Keratinocyte (primary cell): Measurements from ENCODE around the gene DLGAP1. TPM values are rescaled to one million over a fixed set of nuclear protein-coding genes. Genes with fewer than 3 reads are reported as not detected.

Experiments used
- DNase-seq: peaks from one replicate; pipeline ENCODE4 v3.0.0-alpha.2; 2011; ENCODE audit warnings: low read depth, missing footprints, low spot score
- FAIRE-seq: peaks from 2 replicates; lab custom pipeline; 2011; peaks lifted over from hg19 to GRCh38; lab: Jason Lieb, UNC
- H2AFZ ChIP-seq: 2 replicates; pipeline ENCODE4 v1.6.0; 2012; ENCODE audit warnings: low read length, control low read depth, inconsistent platforms; ENCODE audit not compliant: control insufficient read depth
- H3K27ac ChIP-seq: 2 replicates; pipeline ENCODE4 v1.5.1; 2011; ENCODE audit warnings: low read length; ENCODE audit not compliant: control insufficient read depth, insufficient read depth
- H3K27me3 ChIP-seq: 3 replicates; pipeline ENCODE4 v1.6.0; 2011; ENCODE audit warnings: low read length; ENCODE audit not compliant: control insufficient read depth, insufficient read depth; ENCODE audit errors: extremely low read depth
- H3K36me3 ChIP-seq, 2 experiments: 2 replicates in 1 of 2; 3 replicates in 1 of 2; pipeline ENCODE4 v1.5.1; 2011; ENCODE audit warnings: low read length in 2 of 2, mild to moderate bottlenecking in 1 of 2; ENCODE audit not compliant: control insufficient read depth in 2 of 2, insufficient read depth in 2 of 2; ENCODE audit errors: extremely low read depth in 1 of 2
- H3K4me1 ChIP-seq: 3 replicates; pipeline ENCODE4 v1.5.1; 2011; ENCODE audit warnings: low read length; ENCODE audit not compliant: control insufficient read depth, insufficient read depth; ENCODE audit errors: extremely low read depth
- H3K4me2 ChIP-seq: 3 replicates; pipeline ENCODE4 v1.6.0; 2011; ENCODE audit warnings: low read depth, low read length; ENCODE audit not compliant: control insufficient read depth, insufficient read depth; ENCODE audit errors: extremely low read depth
- H3K4me3 ChIP-seq, 3 experiments: fragments of 200-600 bp in 1 of 3; sonication (generic) in 1 of 3; 2 replicates in 2 of 3; 3 replicates in 1 of 3; pipeline ENCODE4 v1.5.1; 2011 to 2016; ENCODE audit warnings: low read length in 3 of 3, mild to moderate bottlenecking in 3 of 3, control low read depth in 2 of 3, inconsistent platforms in 1 of 3, low read depth in 1 of 3, mixed read lengths in 1 of 3, mixed run types in 1 of 3, moderate library complexity in 1 of 3; ENCODE audit not compliant: control insufficient read depth in 2 of 3, insufficient read depth in 2 of 3; ENCODE audit errors: extremely low read depth in 1 of 3
- H3K79me2 ChIP-seq: 2 replicates; pipeline ENCODE4 v1.6.0; 2012; ENCODE audit warnings: low read length; ENCODE audit not compliant: control insufficient read depth, insufficient read depth
- H3K9ac ChIP-seq: 3 replicates; pipeline ENCODE4 v1.6.0; 2011; ENCODE audit warnings: low read length; ENCODE audit not compliant: control insufficient read depth, insufficient read depth; ENCODE audit errors: extremely low read depth
- H3K9me1 ChIP-seq: 3 replicates; pipeline ENCODE4 v1.6.0; 2011; ENCODE audit warnings: low read length; ENCODE audit not compliant: control insufficient read depth, insufficient read depth; ENCODE audit errors: extremely low read depth
- H3K9me3 ChIP-seq: 2 replicates; pipeline ENCODE4 v1.5.1; 2012; ENCODE audit warnings: low read depth, low read length; ENCODE audit not compliant: control insufficient read depth
- H4K20me1 ChIP-seq: 3 replicates; pipeline ENCODE4 v1.6.0; 2011; ENCODE audit warnings: low read length; ENCODE audit not compliant: control insufficient read depth, insufficient read depth; ENCODE audit errors: extremely low read depth
- EZH2 ChIP-seq: IDR thresholded peaks from one replicate; pipeline ENCODE4 v1.6.1; 2012; ENCODE audit warnings: inconsistent platforms, mild to moderate bottlenecking, low read length, moderate library complexity
- dilution Hi-C: fragments of 300-500 bp; cut with MboI; formaldehyde crosslinking; loops from one replicate; pipeline ENCODE4 v1.7.0; 2020; ENCODE audit warnings: low sequenced_read_pairs; ENCODE audit not compliant: extremely low pct_ligation_motif_present
- polyA plus RNA-seq, 5 experiments: library from polyadenylated mRNA; depleted of rRNA in 3 of 5; stranded (reverse) in 3 of 5; stranded (forward) in 1 of 5; unstranded in 1 of 5; fragments of >200 nt; gene quantifications; 1 replicate in 1 of 5; 2 replicates in 3 of 5; 3 replicates in 1 of 5; pipeline versions ENCODE4 v1.2.1 to v1.2.3, GENCODE V29; 2011 to 2012; ENCODE audit warnings: missing spikeins in 2 of 5, low read depth in 1 of 5, low replicate concordance in 1 of 5
- TF ChIP-seq, protein P1 (sequence below), 3 experiments: IDR thresholded peaks in 1 of 3; conservative IDR thresholded peaks in 1 of 3; optimal IDR thresholded peaks in 1 of 3; 2 replicates in 2 of 3; 3 replicates in 1 of 3; pipeline versions ENCODE3 to v1.5.1; 2011; ENCODE audit warnings: low read length in 3 of 3, mild to moderate bottlenecking in 3 of 3, moderate library complexity in 2 of 3, control low read depth in 1 of 3, inconsistent platforms in 1 of 3; ENCODE audit not compliant: insufficient read depth in 2 of 3; ENCODE audit errors: extremely low read depth in 1 of 3

The DLGAP1 gene
- polyA plus RNA-seq, 1 donor (not counting 4 experiments of a cell fraction or from before 2014, with no cell fraction given), result not detected

DNA sequence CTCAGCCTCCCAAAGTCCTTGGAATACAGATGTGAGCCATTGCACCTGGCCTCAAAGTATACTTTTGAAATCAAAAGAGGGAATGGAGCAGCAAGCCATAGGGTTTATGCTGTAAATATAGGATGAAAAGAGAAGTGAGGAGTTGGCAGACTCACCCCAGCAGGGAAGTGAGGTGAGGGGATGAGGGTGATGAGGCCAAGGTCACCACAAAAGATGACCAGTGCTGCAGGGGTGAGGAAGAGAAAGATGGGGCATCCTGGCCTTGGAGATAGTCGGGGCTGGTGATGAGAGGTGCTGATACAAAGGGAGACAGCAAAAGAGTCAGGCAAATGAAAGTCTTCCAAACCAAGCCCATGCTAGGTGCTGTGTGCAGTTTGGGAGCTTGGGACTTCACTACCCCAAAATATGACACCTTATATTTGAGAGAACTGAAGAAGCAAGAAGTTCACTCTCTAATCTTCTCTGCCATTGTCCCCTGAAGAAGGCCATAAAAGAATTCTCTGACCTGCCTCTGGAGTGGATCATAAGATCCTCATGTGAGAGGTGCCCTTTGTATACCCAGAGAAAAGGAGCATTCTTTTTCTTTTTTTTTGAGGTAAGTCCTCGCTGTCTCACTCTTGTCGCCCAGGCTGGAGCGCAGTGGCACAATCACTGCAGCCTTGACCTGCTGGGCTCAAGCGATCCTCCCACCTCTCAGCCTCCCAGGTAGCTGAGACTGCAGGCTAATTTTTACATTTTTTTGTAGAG lies 974.1 kb downstream of the DLGAP1 start:
- no peak overlapping the region for H3K4me3 ChIP-seq
- H3K4me1 ChIP-seq, result peaks cover 7% of the 10 kb centered on the region
- no peaks in the 10 kb centered on the region for H3K36me3 ChIP-seq
- H3K4me2 ChIP-seq, result no peak overlapping the region
- FAIRE-seq (no peak), DNase-seq (no peak)
- no peak overlapping the region for H2AFZ ChIP-seq
- no peaks in the 10 kb centered on the region for H3K9me1 ChIP-seq
- no peak overlapping the region for H3K27ac ChIP-seq
- H4K20me1 ChIP-seq, result no peaks in the 10 kb centered on the region
- TF ChIP-seq EZH2, result no peak
- TF ChIP-seq, protein P1, sequence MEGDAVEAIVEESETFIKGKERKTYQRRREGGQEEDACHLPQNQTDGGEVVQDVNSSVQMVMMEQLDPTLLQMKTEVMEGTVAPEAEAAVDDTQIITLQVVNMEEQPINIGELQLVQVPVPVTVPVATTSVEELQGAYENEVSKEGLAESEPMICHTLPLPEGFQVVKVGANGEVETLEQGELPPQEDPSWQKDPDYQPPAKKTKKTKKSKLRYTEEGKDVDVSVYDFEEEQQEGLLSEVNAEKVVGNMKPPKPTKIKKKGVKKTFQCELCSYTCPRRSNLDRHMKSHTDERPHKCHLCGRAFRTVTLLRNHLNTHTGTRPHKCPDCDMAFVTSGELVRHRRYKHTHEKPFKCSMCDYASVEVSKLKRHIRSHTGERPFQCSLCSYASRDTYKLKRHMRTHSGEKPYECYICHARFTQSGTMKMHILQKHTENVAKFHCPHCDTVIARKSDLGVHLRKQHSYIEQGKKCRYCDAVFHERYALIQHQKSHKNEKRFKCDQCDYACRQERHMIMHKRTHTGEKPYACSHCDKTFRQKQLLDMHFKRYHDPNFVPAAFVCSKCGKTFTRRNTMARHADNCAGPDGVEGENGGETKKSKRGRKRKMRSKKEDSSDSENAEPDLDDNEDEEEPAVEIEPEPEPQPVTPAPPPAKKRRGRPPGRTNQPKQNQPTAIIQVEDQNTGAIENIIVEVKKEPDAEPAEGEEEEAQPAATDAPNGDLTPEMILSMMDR (optimal IDR thresholded peaks at IDR 0.05 in 1 of 3, IDR thresholded peaks at IDR 0.05 in 1 of 3, conservative IDR thresholded peaks at IDR 0.05 in 1 of 3; ENCODE audit: extremely low read depth in 1 of 3, insufficient read depth in 2 of 3, low read length in 3 of 3), result no peak
- H3K27me3 ChIP-seq, result no peaks in the 10 kb centered on the region
- no peaks in the 10 kb centered on the region for H3K79me2 ChIP-seq
- H3K9ac ChIP-seq, result no peak overlapping the region
- no peaks in the 10 kb centered on the region for H3K9me3 ChIP-seq
- dilution Hi-C loops, result no loop called here

DNA sequence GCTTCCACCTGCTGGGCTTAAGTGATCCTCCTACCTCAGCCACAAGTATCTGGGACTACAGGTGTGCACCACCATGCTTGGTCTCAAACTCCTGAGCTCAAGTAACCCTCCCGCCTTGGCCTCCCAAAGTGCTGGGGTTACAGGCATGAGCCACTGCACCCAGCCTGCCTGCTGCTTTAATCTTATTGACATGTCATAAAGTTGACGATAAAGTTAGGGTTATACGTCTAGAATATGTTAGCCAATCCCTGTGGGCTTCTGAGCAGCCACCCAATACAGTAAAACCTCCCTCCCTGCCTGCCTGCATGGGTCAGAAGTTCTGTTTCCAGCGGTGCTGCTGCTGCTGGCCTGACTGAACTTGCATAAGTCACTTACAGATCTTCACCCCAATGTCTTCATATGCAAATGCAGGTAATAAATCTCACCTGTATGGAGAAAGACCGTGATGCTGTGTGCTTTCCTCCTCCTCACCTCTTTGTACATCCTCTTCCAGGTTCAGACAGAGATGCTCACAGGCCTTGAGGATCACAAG lies 975.1 kb downstream of the DLGAP1 start:
- no peak overlapping the region for H3K4me3 ChIP-seq
- FAIRE-seq, result no peak
- dilution Hi-C loops, result no loop called here

More for the DNA sequence above, 975.1 kb downstream of the DLGAP1 start:
- H3K27ac ChIP-seq, result no peak overlapping the region
- no peak overlapping the region for H3K4me2 ChIP-seq
- H2AFZ ChIP-seq, result no peak overlapping the region
- H3K36me3 ChIP-seq, result no peaks in the 10 kb centered on the region
- H4K20me1 ChIP-seq, result no peaks in the 10 kb centered on the region
- no peak for TF ChIP-seq EZH2
- TF ChIP-seq, protein P1 (optimal IDR thresholded peaks at IDR 0.05 in 1 of 3, IDR thresholded peaks at IDR 0.05 in 1 of 3, conservative IDR thresholded peaks at IDR 0.05 in 1 of 3; ENCODE audit: extremely low read depth in 1 of 3, insufficient read depth in 2 of 3, low read length in 3 of 3), result no peak
- no peak for DNase-seq
- H3K4me1 ChIP-seq, result peaks cover 7% of the 10 kb centered on the region
- no peaks in the 10 kb centered on the region for H3K9me3 ChIP-seq
- H3K79me2 ChIP-seq, result no peaks in the 10 kb centered on the region
- no peaks in the 10 kb centered on the region for H3K9me1 ChIP-seq
- H3K27me3 ChIP-seq, result no peaks in the 10 kb centered on the region
- no peak overlapping the region for H3K9ac ChIP-seq
